ENCODE measurements around the gene FBXW10.
"Not testable (repeated sequence)": the region's sequence is repeated elsewhere in the genome, so short reads cannot be mapped to it uniquely, and the experiment has no call there.

The FBXW10 gene, protein sequence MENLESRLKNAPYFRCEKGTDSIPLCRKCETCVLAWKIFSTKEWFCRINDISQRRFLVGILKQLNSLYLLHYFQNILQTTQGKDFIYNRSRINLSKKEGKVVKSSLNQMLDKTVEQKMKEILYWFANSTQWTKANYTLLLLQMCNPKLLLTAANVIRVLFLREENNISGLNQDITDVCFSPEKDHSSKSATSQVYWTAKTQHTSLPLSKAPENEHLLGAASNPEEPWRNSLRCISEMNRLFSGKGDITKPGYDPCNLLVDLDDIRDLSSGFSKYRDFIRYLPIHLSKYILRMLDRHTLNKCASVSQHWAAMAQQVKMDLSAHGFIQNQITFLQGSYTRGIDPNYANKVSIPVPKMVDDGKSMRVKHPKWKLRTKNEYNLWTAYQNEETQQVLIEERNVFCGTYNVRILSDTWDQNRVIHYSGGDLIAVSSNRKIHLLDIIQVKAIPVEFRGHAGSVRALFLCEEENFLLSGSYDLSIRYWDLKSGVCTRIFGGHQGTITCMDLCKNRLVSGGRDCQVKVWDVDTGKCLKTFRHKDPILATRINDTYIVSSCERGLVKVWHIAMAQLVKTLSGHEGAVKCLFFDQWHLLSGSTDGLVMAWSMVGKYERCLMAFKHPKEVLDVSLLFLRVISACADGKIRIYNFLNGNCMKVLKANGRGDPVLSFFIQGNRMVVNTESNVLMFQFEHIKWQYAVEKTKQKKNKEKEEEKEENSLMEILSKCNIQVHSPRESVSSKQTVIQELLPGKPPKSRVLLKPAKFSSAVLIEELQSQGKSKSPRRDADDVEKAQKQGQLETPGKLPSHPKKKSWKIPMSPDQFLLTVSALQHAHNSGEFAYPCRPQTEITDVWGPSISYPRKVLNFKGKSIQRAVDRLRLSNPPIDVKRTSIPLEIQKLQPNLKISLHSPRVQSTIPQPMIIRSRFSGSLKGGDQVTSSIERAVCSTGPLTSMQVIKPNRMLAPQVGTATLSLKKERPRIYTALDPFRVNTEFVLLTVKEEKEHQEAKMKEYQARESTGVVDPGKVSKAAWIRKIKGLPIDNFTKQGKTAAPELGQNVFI

DNA sequence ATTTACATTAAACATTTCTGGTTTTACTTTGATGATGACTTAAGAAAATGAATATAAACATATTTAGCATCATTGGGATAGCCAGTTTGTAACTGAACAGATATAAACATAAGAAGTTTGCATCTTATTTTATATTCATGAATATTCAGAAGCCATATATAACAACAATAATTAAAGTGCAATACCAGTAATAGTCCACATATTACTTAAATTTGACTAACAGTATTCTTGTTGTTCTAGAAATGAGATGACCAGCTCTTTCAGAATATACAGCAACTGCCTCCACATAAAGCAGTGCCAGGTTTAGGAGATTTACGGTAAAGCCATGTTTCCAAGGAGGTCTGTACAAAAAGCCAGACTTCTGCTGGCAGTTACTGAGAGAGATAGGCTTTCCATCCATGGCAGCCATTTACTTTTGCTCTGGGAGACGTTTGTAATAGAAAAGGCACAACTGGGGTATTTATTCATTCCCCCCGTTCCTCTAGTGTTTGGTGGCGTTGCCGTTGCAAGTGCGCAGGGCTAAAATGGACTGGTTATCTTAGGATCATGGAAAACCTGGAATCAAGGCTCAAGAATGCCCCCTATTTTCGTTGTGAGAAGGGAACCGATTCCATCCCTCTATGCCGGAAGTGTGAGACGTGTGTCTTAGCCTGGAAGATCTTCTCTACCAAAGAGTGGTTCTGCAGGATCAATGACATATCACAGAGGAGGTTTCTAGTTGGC, at the start of gene FBXW10:
TSS of gene FBXW10 (plus strand) at position 356 of the 723 bp plus-strand sequence. CDS start at position 547, 191 bp downstream.
- DNase-seq, result not testable (repeated sequence)

DNA sequence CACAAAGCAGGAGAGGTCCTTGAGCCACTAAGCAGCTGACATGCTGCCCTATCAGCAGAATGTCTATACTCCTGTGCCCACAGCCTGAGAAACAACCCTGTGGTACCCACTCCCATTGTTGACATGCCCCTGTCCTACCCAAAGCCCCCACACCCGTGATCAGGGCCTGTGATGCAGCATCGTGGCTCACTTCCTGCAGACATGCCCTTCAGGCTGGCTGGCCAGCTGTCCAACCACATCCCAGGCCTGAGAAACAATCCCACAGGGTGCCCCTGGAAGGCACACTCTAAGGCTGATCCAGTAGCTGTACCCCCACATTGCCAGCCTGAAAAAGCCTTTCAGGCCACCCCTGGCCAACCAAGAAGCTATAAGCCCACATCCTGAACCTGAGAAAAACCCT, 48.7 kb upstream of the FBXW10 start:
- not testable (repeated sequence) for DNase-seq

DNA sequence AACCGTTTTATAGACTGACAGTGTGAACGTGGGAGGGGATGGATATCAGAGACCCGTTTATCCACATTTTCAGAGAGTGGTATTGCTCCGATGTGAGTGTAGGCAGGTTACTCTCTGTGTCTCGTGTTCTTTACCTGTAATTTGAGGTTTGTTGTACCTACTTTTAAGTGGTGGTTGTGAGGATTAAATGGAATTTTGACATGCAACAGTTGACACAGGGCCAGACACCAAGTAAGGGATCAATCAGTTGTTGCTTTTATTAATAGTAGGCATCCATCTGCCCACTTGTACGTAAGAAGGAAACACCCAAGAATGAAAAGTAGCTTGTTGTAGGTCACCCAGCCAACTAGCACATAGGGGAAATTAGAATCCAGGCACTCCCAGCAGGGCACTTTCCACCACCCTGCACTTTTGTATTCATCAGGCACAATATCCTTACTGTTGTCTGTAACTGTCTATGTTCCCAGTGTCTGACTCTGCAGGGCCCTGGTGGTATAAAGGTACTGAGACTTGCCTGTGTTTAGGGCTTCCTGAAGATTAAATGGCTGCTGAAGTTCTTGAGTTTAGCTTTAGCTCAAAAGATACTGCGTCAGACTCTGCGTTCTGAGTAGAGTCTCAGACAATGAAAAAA, 45.3 kb upstream of the FBXW10 start:
- not testable (repeated sequence) for DNase-seq

DNA sequence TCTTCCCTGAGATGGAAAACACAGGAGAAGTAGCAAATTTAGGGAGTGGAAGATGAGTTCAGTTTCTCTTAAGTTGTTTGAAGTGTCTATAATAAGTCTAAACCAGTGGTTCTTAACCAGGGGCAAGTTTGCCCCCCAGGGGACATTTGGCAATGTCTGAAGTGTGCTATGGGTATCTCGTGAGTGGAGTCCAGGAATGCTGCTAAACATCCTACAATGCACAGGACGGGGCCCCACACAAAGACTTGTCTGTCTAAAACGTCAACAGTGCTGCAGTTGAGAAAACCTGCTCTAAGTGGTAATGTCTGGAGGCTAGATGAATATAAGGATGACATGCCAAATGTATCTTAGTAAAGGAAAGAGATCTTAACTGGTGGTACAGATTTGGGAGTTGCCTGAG, 37.9 kb upstream of the FBXW10 start:
- DNase-seq, result not testable (repeated sequence)

DNA sequence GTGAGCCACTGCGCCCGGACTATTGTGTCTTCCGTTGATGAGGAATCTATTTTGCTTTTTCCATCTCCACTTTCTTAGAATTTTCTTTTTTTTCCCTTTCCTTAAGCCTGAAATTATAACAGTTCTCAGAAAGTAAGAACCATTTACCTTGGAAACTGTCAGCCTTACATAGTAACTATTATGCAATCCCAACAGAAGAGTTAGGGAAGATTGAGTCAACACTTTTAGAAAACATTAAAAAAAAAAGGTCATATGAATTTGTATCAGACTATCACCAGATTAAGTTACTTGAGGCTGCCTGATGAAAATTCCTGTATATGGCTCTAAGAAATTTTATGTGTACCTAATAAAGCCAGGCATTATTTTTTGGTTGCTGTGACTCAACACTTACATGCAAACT, 35.6 kb upstream of the FBXW10 start:
- not testable (repeated sequence) for DNase-seq

DNA sequence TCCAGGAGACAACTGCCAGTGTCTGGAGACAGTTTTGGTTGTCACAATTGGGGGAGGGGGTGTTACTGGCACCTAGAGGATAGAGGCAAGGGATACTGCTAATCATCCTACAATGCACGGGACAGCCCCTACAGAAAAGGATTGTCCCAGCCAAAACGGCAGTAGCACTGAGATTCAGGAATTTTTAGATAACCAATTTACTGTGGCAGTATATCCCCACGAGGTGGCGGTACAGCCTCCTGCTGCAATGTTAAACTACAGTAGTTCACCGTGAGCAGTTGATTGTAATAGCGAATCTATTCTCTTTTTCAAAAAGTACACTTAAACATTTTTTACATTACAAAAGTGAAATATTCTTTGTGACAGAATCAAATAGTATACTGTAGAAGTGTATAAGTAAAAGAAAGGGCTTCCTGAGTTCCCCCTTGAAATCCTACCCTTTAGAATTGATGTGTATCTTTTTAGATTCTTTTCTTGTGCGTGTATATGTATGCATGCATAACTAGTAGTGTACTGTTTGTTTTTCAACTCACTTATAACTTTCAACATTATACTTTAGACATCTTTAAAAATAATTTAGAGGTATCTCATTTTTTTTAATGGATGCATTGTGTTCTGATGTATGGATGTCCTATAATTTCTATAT, 31.4 kb upstream of the FBXW10 start:
- peak; percentile 42 for DNase-seq

DNA sequence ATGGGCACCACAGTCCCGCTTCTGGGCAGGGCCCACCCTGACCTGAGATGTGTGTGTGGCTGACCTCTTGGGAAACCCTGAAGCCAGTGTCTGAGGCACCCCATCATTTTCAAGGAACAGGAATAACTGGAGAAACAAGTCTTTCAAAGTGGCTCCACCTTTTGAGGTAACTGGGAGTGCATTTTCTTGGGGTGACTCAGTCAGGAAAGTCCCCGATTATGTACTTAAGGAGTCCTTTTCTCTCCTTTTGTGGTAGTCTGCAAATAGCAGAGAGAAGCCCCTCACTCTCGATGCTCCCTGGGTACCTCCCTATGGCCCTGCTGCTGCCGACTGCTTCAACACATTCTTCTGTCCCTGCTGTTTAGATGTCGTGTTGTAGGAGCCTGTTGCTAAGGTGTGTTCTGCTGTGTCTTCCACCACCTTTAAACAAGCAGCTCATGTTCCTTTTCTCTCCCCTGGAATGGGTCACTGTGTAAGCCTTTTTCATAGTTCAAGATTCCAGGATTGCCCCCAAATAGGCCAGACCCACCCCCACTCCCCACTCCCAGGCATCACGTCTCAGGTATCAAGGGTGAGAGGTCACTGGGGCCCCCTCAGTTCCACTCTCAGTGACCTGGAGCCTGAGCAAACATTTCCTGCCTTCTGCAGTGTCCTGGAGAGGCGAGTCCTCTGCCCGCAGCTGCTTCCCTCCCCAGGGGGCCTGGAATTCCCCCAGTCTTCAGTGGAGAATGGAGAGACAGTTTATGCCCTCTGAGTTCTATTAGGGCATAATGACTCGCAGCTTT, 25.0 kb upstream of the FBXW10 start:
- peak; percentile 32 for DNase-seq

DNA sequence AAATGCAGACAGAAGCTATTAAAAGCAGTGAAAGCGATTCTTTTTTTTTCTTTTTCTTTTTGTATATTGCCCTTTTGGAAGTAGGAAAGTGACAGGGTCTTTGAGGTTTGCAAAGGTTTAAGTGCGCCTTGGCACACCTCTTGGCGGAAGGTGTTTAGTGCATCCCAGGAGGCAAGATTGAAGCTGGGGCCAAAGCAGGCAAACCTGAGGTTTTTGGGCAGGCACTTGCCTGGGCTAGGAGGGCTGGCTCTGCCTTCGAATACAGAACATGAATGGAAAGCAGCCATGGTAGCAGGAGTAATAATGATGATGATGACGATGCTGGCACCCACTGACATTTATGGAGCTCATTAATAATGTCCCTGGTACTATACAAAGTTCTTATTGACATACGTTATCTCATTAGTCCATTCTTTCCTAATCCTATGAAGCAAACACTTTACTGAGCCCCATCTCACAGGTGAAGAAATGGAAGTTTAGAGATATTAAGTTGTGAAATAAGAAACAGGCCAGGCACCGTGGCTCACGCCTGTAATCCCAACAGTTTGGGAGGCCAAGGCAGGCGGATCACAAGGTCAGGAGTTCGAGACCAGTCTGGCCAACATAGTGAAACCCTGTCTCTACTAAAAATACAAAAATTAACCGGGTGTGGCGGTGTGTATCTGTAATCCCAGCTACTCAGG, 24.3 kb upstream of the FBXW10 start:
- DNase-seq, result not testable (repeated sequence)

DNA sequence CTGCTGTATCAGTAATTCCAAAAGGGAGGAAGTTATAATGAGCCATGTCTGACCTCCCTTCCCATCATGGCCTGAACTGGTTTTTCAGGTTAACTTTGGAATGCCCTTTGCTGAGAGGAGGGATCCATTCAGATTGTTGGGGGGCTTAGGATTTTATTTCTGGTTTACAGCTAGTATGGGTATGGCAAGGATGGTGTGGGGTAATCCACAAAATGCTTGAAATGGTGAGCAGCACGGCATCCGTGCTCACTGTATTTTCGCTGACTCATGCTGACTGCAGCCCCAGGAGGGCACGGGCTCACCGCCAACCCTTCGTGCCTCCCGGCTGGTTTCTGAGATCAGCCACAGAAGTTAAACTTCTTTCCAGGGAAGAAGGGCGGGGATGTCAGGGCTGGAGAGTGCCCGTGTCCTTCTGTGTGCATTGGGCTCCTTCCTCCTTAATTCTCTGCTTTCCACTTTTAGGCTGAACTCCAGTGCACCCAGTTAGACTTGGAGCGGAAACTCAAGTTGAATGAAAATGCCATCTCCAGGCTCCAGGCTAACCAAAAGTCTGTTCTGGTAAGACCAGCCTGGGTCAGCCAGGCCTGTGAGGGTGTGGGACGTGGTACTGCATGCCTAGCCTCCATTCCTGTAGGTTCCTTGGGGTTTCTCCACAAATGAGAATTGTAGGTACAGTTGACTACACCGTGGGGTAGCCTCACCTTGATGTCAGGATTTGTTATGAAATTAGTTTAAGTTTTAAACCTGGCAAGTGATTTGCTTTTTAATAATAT, 21.9 kb upstream of the FBXW10 start:
- not testable (repeated sequence) for DNase-seq

DNA sequence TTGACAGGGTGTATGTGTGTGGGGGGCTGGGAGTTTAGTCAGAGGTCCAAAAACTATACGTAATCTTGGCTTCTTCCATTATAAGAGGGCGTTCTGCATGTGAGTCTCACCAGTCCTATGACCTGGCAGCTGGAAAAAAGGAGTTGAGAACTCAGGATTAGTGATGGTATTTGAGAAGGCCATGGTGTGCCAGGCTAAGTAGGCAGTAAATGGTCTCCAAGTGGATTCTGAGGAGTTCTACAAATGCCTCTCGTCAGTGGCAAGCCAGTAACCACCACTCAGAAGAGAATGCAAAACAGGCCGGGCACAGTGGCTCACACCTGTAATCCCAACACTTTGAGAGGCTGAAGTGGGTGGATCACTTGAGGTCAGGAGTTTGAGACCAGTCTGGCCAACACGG, 21.2 kb upstream of the FBXW10 start:
- not testable (repeated sequence) for DNase-seq

DNA sequence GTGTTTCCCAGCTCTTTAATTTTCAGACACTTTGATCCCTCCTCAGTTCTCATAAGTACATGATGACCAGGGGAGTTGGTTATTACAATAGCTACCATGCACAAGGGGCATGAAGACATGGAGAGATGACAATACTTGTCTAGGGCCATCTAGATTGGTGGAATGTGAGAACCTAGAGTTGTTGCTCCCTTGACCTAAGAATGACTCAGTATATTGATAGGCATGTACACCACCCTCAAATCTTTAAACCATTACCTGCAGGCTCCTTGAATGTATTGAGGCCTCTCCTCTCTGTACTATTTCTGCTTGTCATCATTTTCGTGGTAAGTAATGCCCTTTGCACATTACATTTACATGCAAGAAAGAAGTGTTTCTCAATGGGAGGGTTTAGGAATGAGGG, 20.3 kb upstream of the FBXW10 start:
- not testable (repeated sequence) for DNase-seq

DNA sequence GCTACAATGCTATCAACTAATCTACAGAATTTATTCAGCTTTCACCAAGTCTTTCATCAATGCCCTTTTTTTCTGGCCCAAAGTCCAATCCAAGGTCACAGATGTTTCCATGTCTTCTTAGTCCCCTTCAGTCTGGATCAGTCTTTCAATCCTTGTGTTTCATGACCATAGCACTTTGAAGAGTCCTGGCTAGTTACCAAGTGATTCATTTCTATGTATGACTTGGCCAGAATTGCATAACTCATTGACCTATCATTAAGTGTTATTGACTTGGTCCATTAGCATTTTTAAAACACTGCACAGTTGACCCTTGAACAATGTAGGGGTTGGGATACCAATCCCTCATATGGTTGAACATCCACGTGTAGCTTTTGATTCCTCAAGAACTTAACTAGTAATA, 11.4 kb upstream of the FBXW10 start:
- DNase-seq, result not testable (repeated sequence)

DNA sequence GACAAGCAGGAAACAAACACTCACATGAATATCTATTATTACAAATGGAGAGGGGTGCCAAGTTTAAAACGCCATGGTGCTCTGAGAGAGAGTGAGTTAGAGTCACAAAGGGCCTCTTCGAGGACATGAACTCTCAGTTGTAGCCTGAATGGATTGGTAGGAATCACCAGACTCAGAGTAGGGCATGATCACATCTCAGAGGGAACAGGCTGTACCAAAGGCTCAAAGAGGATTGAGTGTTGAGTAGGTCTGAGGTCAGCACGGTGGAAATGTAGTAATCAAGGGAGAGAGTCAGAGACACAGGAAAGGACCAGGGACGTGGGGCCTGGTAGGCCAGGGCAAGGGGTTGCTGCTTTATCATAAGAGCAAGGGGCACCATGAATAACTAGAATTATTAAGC, 10.5 kb upstream of the FBXW10 start:
- DNase-seq, result not testable (repeated sequence)

DNA sequence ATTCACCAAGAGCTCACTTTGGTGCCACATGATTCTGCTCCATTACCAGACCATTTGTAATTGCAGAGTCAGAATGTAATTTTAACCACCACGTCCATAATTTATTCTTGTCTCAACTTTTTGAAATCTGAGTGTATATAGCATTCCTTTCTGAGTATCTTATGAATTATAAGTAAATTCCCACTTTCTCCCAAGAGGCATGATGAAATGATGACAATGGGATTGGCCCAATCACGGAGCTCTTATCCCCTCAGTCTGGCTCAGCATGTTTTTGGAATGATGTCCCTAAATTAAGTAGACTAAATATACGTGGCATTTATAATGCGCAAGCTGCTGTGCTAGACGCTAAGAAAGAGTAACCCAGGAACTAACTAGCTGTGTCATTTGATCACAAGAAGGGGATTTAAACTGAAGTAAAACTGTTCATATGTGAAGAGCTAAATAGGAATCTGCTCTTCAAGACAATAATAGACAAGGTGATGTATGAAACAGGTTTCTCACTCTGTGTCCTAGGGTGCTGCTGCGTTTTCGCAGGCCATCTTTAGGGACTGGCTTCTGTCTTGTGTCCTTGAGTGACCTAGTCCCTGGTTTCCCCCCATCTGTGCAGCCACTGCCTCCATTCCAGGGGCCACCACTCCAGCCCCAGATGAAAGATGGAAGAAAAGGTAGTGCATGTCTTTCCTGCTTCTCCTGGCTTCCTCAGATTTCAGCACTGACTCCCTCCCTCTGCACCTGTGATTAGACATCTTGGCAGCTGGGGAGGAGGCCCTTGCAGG, 4.0 kb upstream of the FBXW10 start:
- peak; percentile 41 for DNase-seq

DNA sequence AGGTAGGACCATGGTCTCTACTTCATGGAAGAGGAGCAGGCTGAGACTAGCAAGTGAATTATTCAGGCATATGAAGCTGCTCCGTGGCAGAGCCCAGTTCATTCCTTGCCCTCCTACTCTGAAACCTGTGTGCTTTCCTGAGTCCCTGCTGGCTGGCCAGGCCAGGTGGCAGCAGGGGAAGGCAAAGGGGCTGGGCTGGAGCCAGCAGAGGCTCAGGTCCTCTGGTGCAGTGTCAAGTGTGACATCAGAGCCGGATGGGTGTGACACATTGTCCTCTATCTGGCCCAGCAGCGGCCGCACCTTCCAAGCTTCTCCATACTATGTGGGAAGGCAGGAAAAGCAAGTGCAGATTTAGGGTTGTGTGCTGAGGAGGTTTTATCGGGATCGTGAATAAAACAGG, 2.6 kb upstream of the FBXW10 start:
- not testable (repeated sequence) for DNase-seq

DNA sequence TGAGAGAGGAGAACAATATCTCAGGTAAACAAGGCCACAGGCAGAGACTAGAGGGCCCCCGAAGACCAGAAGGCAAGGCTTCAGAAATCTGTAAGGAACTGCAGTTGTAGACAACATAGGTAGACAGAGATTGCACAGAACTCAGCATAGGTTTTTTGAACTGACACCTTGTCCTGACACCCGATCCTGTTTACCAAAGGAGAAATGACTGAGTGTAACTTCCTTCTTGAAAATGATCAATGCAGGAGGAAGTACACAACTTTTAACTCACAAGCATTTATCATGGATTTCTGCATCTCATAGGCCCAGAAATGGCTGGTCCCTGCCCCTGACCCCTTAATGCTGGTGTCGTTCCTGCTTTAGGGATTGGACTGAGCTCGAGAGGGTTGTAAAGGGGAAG, 872 bp downstream of the FBXW10 start:
- DNase-seq, result not testable (repeated sequence)

DNA sequence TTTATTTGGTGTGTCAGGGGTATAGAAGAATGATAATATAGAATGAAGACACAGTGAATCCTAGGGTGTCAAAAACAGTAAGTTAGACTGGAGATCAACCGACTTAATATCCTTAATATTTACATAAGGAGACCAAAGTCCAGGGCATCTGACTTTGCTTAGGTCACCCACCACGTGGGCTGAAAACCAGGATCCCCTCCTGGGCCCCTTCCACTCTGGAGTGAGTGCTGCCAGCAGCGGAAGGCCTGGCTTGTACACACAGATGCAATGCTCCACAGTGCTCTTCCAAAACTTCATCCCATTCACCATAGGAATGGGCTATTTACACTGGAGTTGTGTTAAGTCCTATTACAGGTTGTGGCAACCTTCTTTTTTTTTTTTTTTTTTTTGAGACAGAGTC, 2.7 kb downstream of the FBXW10 start:
- not testable (repeated sequence) for DNase-seq

DNA sequence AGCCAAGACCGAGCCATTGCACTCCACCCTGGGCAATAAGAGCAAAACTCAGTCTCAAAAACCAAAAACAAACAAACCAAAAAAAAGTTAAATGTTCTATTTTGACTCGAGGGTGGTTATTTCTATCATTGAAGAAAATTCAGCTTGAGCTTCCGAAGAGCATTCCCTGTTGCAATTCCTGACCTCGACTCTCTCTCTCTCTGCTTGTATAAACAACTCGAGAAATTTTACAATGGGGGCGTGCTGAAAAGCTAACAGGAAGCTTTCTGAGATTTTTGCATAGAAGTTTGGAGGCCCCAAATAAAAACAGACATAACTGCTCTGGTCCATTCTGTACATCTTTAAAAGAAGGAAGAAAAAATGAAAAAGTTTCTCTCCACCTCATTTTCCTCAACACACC, 3.6 kb downstream of the FBXW10 start:
- not testable (repeated sequence) for DNase-seq

DNA sequence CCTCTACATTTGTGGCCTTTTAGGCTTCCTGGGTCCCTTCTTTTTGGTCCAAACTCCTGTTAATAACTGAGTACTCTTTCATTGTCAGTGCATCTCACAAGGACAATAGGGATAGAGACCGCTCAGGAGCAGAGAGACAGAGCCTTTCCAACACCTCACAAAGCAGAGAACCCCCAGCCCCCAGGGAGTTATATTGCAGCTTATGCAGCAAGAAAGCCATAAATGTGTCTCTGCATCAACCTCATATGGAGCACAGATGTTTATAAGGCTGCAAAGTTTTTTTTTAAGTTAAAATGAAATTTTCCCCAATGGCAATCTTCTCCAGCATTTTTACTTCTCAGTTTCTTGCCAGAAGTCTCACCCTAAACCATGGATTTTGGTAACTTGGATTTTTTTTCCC, 6.4 kb downstream of the FBXW10 start:
- DNase-seq, result not testable (repeated sequence)

All from fibroblast of skin of right quadriceps (primary cell).